ENCODE data around the gene C16orf89. TPM values are rescaled to one million over a fixed set of nuclear protein-coding genes. Genes with fewer than 3 reads are reported as not detected.

The C16orf89 gene
- total RNA-seq, 1 experiment from 2014 or later: 1.8 TPM

- TF ChIP-seq ZNF423 (CRISPR knock-in tag; IDR thresholded peaks at IDR 0.05): no peak
These were observed 38.1 kb downstream of the C16orf89 start (continued) for GRCh38 chr16:5027575-5028235.

- CTCF ChIA-PET: interaction anchor here (1.0 to 3.4 kb wide), 2 partner anchors 9 to 31 kb away, joined by 3 to 52 read pairs; partner anchors contain the start of gene NAGPA
These were observed 38.7 kb downstream of the C16orf89 start for GRCh38 chr16:5027086-5027485.

DNA sequence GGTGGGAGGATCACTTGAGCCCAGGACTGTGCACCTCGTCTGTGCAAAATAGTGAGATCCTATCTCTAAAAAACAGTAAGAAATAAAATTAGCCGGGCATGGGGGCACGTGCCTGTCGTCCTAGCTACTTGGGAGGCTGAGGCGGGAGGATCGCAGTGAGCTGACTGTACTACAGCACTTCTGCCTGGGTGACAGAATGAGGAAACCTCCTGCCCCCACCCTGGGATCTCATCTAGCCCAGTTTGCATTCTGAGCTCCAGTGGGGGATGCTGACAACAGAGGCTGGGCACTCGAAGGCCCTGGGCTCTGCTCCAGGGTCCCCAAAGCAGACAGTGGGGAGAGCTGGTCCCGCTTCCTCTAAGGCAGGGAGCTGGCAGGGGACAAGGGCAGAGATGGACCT lies 39.1 kb downstream of the C16orf89 start:
- DNase-seq (ENCODE audit: low spot score) (no peak), ATAC-seq (no peak)
- Mint-ChIP-seq H3K36me3 (no peaks in the 10 kb centered on the region), H3K27me3 (ENCODE audit: low read depth) (no peaks in the 10 kb centered on the region), H3K4me1 (no peaks in the 10 kb centered on the region), H3K9me3 (no peaks in the 10 kb centered on the region), H3K27ac (no peak overlapping the region), H3K4me3 (no peak overlapping the region)
- TF ChIP-seq NFYB (CRISPR knock-in tag; conservative IDR thresholded peaks at IDR 0.05; ENCODE audit: low read depth): no peak
- TF ChIP-seq RELA (CRISPR knock-in tag; IDR thresholded peaks at IDR 0.05; ENCODE audit: borderline replicate concordance): no peak
- TF ChIP-seq ELF4 (CRISPR knock-in tag; IDR thresholded peaks at IDR 0.05; ENCODE audit: low read depth): no peak
- no peak for TF ChIP-seq ZNF219 (CRISPR knock-in tag; IDR thresholded peaks at IDR 0.05; ENCODE audit: borderline replicate concordance)
- TF ChIP-seq IRF1 (CRISPR knock-in tag; IDR thresholded peaks at IDR 0.05): no peak
- TF ChIP-seq CDX4 (CRISPR knock-in tag; IDR thresholded peaks at IDR 0.05; ENCODE audit: borderline replicate concordance): no peak
- no peak for TF ChIP-seq NR2C2 (CRISPR knock-in tag; IDR thresholded peaks at IDR 0.05)
- TF ChIP-seq ZNF671 (CRISPR knock-in tag; IDR thresholded peaks at IDR 0.05): no peak
- TF ChIP-seq NFE2L1 (CRISPR knock-in tag; IDR thresholded peaks at IDR 0.05): no peak
- no peak for TF ChIP-seq CBFB (CRISPR knock-in tag; IDR thresholded peaks at IDR 0.05; ENCODE audit: low read depth)
- no peak for TF ChIP-seq FOXP1 (CRISPR knock-in tag; IDR thresholded peaks at IDR 0.05; ENCODE audit: borderline replicate concordance)
- TF ChIP-seq JAZF1 (CRISPR knock-in tag; IDR thresholded peaks at IDR 0.05): no peak
- no peak for TF ChIP-seq JUN (CRISPR knock-in tag; IDR thresholded peaks at IDR 0.05)
- no peak for TF ChIP-seq NFATC4 (CRISPR knock-in tag; IDR thresholded peaks at IDR 0.05)
- TF ChIP-seq, protein P1, sequence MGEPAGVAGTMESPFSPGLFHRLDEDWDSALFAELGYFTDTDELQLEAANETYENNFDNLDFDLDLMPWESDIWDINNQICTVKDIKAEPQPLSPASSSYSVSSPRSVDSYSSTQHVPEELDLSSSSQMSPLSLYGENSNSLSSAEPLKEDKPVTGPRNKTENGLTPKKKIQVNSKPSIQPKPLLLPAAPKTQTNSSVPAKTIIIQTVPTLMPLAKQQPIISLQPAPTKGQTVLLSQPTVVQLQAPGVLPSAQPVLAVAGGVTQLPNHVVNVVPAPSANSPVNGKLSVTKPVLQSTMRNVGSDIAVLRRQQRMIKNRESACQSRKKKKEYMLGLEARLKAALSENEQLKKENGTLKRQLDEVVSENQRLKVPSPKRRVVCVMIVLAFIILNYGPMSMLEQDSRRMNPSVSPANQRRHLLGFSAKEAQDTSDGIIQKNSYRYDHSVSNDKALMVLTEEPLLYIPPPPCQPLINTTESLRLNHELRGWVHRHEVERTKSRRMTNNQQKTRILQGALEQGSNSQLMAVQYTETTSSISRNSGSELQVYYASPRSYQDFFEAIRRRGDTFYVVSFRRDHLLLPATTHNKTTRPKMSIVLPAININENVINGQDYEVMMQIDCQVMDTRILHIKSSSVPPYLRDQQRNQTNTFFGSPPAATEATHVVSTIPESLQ (CRISPR knock-in tag; IDR thresholded peaks at IDR 0.05): no peak
- no peak for TF ChIP-seq GRHL2 (CRISPR knock-in tag; IDR thresholded peaks at IDR 0.05; ENCODE audit: insufficient replicate concordance, severe bottlenecking)
- TF ChIP-seq, protein P2, sequence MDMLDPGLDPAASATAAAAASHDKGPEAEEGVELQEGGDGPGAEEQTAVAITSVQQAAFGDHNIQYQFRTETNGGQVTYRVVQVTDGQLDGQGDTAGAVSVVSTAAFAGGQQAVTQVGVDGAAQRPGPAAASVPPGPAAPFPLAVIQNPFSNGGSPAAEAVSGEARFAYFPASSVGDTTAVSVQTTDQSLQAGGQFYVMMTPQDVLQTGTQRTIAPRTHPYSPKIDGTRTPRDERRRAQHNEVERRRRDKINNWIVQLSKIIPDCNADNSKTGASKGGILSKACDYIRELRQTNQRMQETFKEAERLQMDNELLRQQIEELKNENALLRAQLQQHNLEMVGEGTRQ (CRISPR knock-in tag; IDR thresholded peaks at IDR 0.05): no peak
- TF ChIP-seq TEAD1 (CRISPR knock-in tag; IDR thresholded peaks at IDR 0.05): no peak
- CTCF ChIA-PET: interaction anchor here (1.0 to 3.4 kb wide), 2 partner anchors 9 to 32 kb away, joined by 3 to 52 read pairs; partner anchors contain the start of gene NAGPA
- POLR2A ChIA-PET: no interaction called here

More at GRCh38 chr16:5027086-5027485, 38.7 kb downstream of the C16orf89 start:
- POLR2A ChIA-PET: no interaction called here
- Mint-ChIP-seq H3K27ac (no peak overlapping the region), H3K9me3 (no peaks in the 10 kb centered on the region), H3K36me3 (no peaks in the 10 kb centered on the region), H3K27me3 (ENCODE audit: low read depth) (no peaks in the 10 kb centered on the region), H3K4me1 (no peaks in the 10 kb centered on the region), H3K4me3 (no peak overlapping the region)
- ATAC-seq (no peak), DNase-seq (ENCODE audit: low spot score) (no peak)
- TF ChIP-seq, protein P3, sequence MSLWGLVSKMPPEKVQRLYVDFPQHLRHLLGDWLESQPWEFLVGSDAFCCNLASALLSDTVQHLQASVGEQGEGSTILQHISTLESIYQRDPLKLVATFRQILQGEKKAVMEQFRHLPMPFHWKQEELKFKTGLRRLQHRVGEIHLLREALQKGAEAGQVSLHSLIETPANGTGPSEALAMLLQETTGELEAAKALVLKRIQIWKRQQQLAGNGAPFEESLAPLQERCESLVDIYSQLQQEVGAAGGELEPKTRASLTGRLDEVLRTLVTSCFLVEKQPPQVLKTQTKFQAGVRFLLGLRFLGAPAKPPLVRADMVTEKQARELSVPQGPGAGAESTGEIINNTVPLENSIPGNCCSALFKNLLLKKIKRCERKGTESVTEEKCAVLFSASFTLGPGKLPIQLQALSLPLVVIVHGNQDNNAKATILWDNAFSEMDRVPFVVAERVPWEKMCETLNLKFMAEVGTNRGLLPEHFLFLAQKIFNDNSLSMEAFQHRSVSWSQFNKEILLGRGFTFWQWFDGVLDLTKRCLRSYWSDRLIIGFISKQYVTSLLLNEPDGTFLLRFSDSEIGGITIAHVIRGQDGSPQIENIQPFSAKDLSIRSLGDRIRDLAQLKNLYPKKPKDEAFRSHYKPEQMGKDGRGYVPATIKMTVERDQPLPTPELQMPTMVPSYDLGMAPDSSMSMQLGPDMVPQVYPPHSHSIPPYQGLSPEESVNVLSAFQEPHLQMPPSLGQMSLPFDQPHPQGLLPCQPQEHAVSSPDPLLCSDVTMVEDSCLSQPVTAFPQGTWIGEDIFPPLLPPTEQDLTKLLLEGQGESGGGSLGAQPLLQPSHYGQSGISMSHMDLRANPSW (CRISPR knock-in tag; conservative IDR thresholded peaks at IDR 0.05; ENCODE audit: low read depth): no peak
- TF ChIP-seq ZNF232 (CRISPR knock-in tag; IDR thresholded peaks at IDR 0.05): no peak
- TF ChIP-seq ZNF121 (CRISPR knock-in tag; IDR thresholded peaks at IDR 0.05): no peak

Measured in WTC11 (cell line).